Activated CD4-positive, alpha-beta T cell treated with anti-CD3 and anti-CD28 coated beads, Interleukin-2, amount 10 ng/mL, durations not matched to agents 7 days and 5 days (primary cell): ENCODE measurements around the gene UBE2H. TPM values are rescaled to one million over a fixed set of nuclear protein-coding genes. Genes with fewer than 3 reads are reported as not detected.
A peak's percentile ranks its signal among the peaks of the same experiment; 100 is the strongest.

ENCODE experiments used
- CTCF ChIA-PET: fragments of 350-600 bp; sonication (Branson Sonifier 250); formaldehyde crosslinking; loops from one replicate; lab custom pipeline; 2021; ENCODE audit warnings: antibody characterized with exemption; lab: Charles Lee
- POLR2A ChIA-PET: fragments of 350-600 bp; sonication (Branson Sonifier 250); formaldehyde crosslinking; loops from one replicate; lab custom pipeline; 2021; ENCODE audit warnings: antibody characterized with exemption; lab: Charles Lee
- DNase-seq: peaks from one replicate; pipeline ENCODE4 v3.0.0-alpha.2; 2020
- H3K27ac Mint-ChIP-seq: one replicate; pipeline ENCODE4 v1.8.0; 2021; ENCODE audit warnings: mild to moderate bottlenecking, moderate library complexity, mixed read lengths
- H3K27me3 Mint-ChIP-seq: one replicate; pipeline ENCODE4 v1.8.0; 2021; ENCODE audit warnings: mixed read lengths
- H3K36me3 Mint-ChIP-seq: one replicate; pipeline ENCODE4 v1.8.0; 2021; ENCODE audit warnings: low read depth, mixed read lengths
- H3K4me1 Mint-ChIP-seq: one replicate; pipeline ENCODE4 v1.8.0; 2021; ENCODE audit warnings: mixed read lengths
- H3K4me3 Mint-ChIP-seq: one replicate; pipeline ENCODE4 v1.8.0; 2021; ENCODE audit warnings: mild to moderate bottlenecking, moderate library complexity, mixed read lengths
- H3K9me3 Mint-ChIP-seq: one replicate; pipeline ENCODE4 v1.8.0; 2021; ENCODE audit warnings: mixed read lengths
- total RNA-seq, 2 experiments: library from RNA; stranded (reverse); gene quantifications; one replicate each; pipeline ENCODE4 v1.2.3, GENCODE V29; 2021

UBE2H gene
- total RNA-seq, 2 experiments from 2014 or later, result 34.9 to 40.3 TPM

GRCh38 chr7:129948338-129948737, 4.4 kb downstream of the UBE2H start:
- Mint-ChIP-seq H3K4me3 (no peak overlapping the region), H3K9me3 (no peaks in the 10 kb centered on the region), H3K4me1 (peaks cover 23% of the 10 kb centered on the region), H3K27ac (no peak overlapping the region), H3K27me3 (no peaks in the 10 kb centered on the region), H3K36me3 (peaks cover 18% of the 10 kb centered on the region)
- POLR2A ChIA-PET, result no interaction called here
- no peak for DNase-seq
- CTCF ChIA-PET, result interaction anchor here (0.6 to 1.5 kb wide), 2 partner anchors 14 to 35 kb away, joined by 3 to 4 read pairs; no protein-coding TSS in a partner anchor

DNA sequence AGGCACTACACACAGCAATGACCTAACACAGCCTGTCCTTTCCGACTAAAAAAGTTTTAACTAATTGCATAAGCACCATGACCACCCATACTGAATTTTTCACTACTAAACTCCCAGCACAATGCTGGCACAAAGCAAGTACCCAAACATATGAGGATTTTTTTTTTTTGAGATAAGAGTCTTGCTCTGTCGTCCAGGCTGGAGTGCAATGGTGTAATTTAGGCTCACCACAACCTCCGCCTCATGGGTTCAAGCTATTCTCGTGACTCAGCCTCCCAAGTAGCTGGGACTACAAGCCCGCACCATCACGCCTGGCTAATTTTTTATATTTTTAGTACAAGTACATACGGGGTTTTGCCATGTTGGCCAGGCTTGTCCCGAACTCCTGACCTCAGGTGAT, 5.1 kb downstream of the UBE2H start:
- peaks cover 18% of the 10 kb centered on the region for H3K36me3 Mint-ChIP-seq
- no peaks in the 10 kb centered on the region for H3K27me3 Mint-ChIP-seq
- POLR2A ChIA-PET, result no interaction called here
- H3K9me3 Mint-ChIP-seq, result no peaks in the 10 kb centered on the region
- no peak overlapping the region for H3K4me3 Mint-ChIP-seq
- no peak for DNase-seq
- CTCF ChIA-PET, result interaction anchor here (1.0 to 1.5 kb wide), 3 partner anchors 12 to 56 kb away, joined by 3 read pairs; no protein-coding TSS in a partner anchor
- H3K4me1 Mint-ChIP-seq, result peaks cover 17% of the 10 kb centered on the region
- no peak overlapping the region for H3K27ac Mint-ChIP-seq

- CTCF ChIA-PET, result interaction anchor here (1.0 to 1.5 kb wide), 3 partner anchors 13 to 55 kb away, joined by 3 read pairs; no protein-coding TSS in a partner anchor
- H3K4me3 Mint-ChIP-seq, result no peak overlapping the region
- peaks cover 17% of the 10 kb centered on the region for H3K4me1 Mint-ChIP-seq
- H3K27ac Mint-ChIP-seq, result no peak overlapping the region
- POLR2A ChIA-PET, result no interaction called here
- peaks cover 20% of the 10 kb centered on the region for H3K36me3 Mint-ChIP-seq
- H3K9me3 Mint-ChIP-seq, result no peaks in the 10 kb centered on the region
- H3K27me3 Mint-ChIP-seq, result no peaks in the 10 kb centered on the region
- no peak for DNase-seq
Measured at GRCh38 chr7:129947049-129947448, 5.7 kb downstream of the UBE2H start.

DNA sequence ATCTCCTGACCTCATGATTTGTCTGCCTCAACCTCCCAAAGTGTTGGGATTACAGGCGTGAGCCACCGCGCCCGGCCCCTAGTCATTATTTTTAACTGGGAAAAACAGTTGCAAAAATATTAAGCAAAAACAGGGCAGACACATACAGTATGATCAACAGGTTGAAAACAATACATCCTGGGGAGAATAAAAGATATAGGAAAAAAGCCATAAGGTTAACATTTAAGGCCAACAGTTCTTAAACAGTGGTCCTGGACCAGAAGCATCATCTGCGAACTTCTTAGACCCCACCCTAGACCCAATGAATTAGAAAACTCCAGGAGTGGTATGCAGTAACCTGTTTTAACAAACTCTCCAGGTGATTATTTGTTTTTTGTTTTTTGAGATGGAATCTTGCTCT, 6.5 kb downstream of the UBE2H start:
- Mint-ChIP-seq H3K9me3 (no peaks in the 10 kb centered on the region), H3K27me3 (no peaks in the 10 kb centered on the region), H3K4me3 (no peak overlapping the region), H3K36me3 (peaks cover 21% of the 10 kb centered on the region), H3K27ac (no peak overlapping the region), H3K4me1 (peaks cover 13% of the 10 kb centered on the region)
- ChIA-PET CTCF (interaction anchor here (0.6 kb wide), 1 partner anchor 1610 kb away, joined by 3 read pairs; no protein-coding TSS in a partner anchor), POLR2A (no interaction called here)
- no peak for DNase-seq

- H3K9me3 Mint-ChIP-seq, result no peaks in the 10 kb centered on the region
- ChIA-PET CTCF (interaction anchor here (1.6 kb wide), 1 partner anchor 55 kb away, joined by 3 read pairs; no protein-coding TSS in a partner anchor), POLR2A (no interaction called here)
- H3K27ac Mint-ChIP-seq, result no peak overlapping the region
- H3K4me1 Mint-ChIP-seq, result peaks cover 12% of the 10 kb centered on the region
- H3K27me3 Mint-ChIP-seq, result no peaks in the 10 kb centered on the region
- no peak for DNase-seq
- no peak overlapping the region for H3K4me3 Mint-ChIP-seq
- peaks cover 22% of the 10 kb centered on the region for H3K36me3 Mint-ChIP-seq
Measured at GRCh38 chr7:129943352-129943751, 9.4 kb downstream of the UBE2H start.

DNA sequence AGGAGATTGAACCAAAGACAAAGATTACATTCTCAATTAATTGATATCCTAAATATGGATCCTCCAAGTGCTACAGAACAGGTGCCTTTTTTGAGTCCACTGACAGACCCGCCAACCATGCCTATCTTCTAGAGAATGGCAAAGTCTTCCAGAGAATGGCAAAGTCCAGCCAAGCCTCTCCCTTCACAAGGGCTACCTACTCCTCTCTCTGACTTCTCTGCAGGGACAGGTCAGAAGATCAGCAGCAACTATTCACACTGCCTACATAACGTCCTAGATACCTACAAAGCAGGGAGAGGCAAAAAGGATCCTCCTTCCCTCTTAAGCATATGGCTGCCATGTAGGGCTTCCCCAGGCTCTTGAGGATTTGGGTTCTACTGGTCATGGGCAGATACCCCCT, 12.4 kb downstream of the UBE2H start:
- Mint-ChIP-seq H3K36me3 (peaks cover 15% of the 10 kb centered on the region), H3K4me3 (no peak overlapping the region), H3K27ac (no peak overlapping the region), H3K27me3 (no peaks in the 10 kb centered on the region), H3K4me1 (peaks cover 2% of the 10 kb centered on the region), H3K9me3 (no peaks in the 10 kb centered on the region)
- ChIA-PET POLR2A (no interaction called here), CTCF (interaction anchor here (0.8 to 1.3 kb wide), 2 partner anchors 11 to 15 kb away, joined by 5 read pairs; no protein-coding TSS in a partner anchor)
- DNase-seq, result no peak

GRCh38 chr7:129939881-129940280, 12.9 kb downstream of the UBE2H start:
- peaks cover 11% of the 10 kb centered on the region for H3K36me3 Mint-ChIP-seq
- no peaks in the 10 kb centered on the region for H3K27me3 Mint-ChIP-seq
- ChIA-PET POLR2A (no interaction called here), CTCF (no interaction called here)
- H3K27ac Mint-ChIP-seq, result no peak overlapping the region
- no peak for DNase-seq
- H3K9me3 Mint-ChIP-seq, result no peaks in the 10 kb centered on the region
- no peak overlapping the region for H3K4me3 Mint-ChIP-seq
- H3K4me1 Mint-ChIP-seq, result no peaks in the 10 kb centered on the region

GRCh38 chr7:129933627-129934026, 19.1 kb downstream of the UBE2H start:
- no peaks in the 10 kb centered on the region for H3K9me3 Mint-ChIP-seq
- no peak for DNase-seq
- H3K27ac Mint-ChIP-seq, result no peak overlapping the region
- ChIA-PET POLR2A (no interaction called here), CTCF (no interaction called here)
- H3K36me3 Mint-ChIP-seq, result peaks cover 3% of the 10 kb centered on the region
- no peaks in the 10 kb centered on the region for H3K27me3 Mint-ChIP-seq
- no peak overlapping the region for H3K4me3 Mint-ChIP-seq
- no peaks in the 10 kb centered on the region for H3K4me1 Mint-ChIP-seq

GRCh38 chr7:129926618-129927017, 26.1 kb downstream of the UBE2H start:
- Mint-ChIP-seq H3K27me3 (no peaks in the 10 kb centered on the region), H3K4me3 (no peak overlapping the region), H3K4me1 (peaks cover 9% of the 10 kb centered on the region), H3K36me3 (peaks cover 11% of the 10 kb centered on the region), H3K27ac (no peak overlapping the region), H3K9me3 (no peaks in the 10 kb centered on the region)
- DNase-seq, result no peak
- ChIA-PET POLR2A (no interaction called here), CTCF (no interaction called here)

GRCh38 chr7:129925416-129926002, 27.3 kb downstream of the UBE2H start:
- no peak for DNase-seq
- Mint-ChIP-seq H3K9me3 (no peaks in the 10 kb centered on the region), H3K4me1 (peaks cover 9% of the 10 kb centered on the region), H3K27ac (no peak overlapping the region), H3K4me3 (no peak overlapping the region), H3K36me3 (peaks cover 14% of the 10 kb centered on the region), H3K27me3 (no peaks in the 10 kb centered on the region)
- ChIA-PET POLR2A (no interaction called here), CTCF (interaction anchor here (1.3 kb wide), 1 partner anchor 16 kb away, joined by 5 read pairs; no protein-coding TSS in a partner anchor)

- no peak overlapping the region for H3K27ac Mint-ChIP-seq
- H3K4me1 Mint-ChIP-seq, result peaks cover 9% of the 10 kb centered on the region
- DNase-seq, result no peak
- peaks cover 16% of the 10 kb centered on the region for H3K36me3 Mint-ChIP-seq
- no peak overlapping the region for H3K4me3 Mint-ChIP-seq
- no peaks in the 10 kb centered on the region for H3K9me3 Mint-ChIP-seq
- POLR2A ChIA-PET, result interaction anchor here (0.6 kb wide), 1 partner anchor 8 kb away, joined by 3 read pairs; no protein-coding TSS in a partner anchor
- no peaks in the 10 kb centered on the region for H3K27me3 Mint-ChIP-seq
- CTCF ChIA-PET, result no interaction called here
Measured at GRCh38 chr7:129924602-129925001, 28.2 kb downstream of the UBE2H start.

- H3K27me3 Mint-ChIP-seq, result no peaks in the 10 kb centered on the region
- H3K27ac Mint-ChIP-seq, result peak overlapping the region; percentile 39
- no peak overlapping the region for H3K4me3 Mint-ChIP-seq
- POLR2A ChIA-PET, result no interaction called here
- H3K36me3 Mint-ChIP-seq, result peaks cover 19% of the 10 kb centered on the region
- CTCF ChIA-PET, result no interaction called here
- H3K4me1 Mint-ChIP-seq, result peaks cover 11% of the 10 kb centered on the region
- DNase-seq, result no peak
- no peaks in the 10 kb centered on the region for H3K9me3 Mint-ChIP-seq
Measured at GRCh38 chr7:129923709-129924108, 29.1 kb downstream of the UBE2H start.

GRCh38 chr7:129919492-129919891, 33.3 kb downstream of the UBE2H start:
- Mint-ChIP-seq H3K4me1 (peaks cover 26% of the 10 kb centered on the region), H3K4me3 (no peak overlapping the region), H3K27ac (no peak overlapping the region), H3K36me3 (peaks cover 21% of the 10 kb centered on the region), H3K27me3 (no peaks in the 10 kb centered on the region), H3K9me3 (no peaks in the 10 kb centered on the region)
- ChIA-PET CTCF (interaction anchor here (0.6 to 0.9 kb wide), 2 partner anchors 32 to 63 kb away, joined by 3 read pairs; no protein-coding TSS in a partner anchor), POLR2A (no interaction called here)
- DNase-seq, result no peak
